Hepatocyte (in vitro differentiated cells): ENCODE results near the gene RFFL.

ENCODE experiments used
- EZH2 ChIP-seq: fragments of 200-600 bp; sonication (generic); IDR thresholded peaks from 2 replicates; pipeline ENCODE4 v1.6.1; 2016; ENCODE audit warnings: antibody characterized with exemption, mild to moderate bottlenecking, borderline replicate concordance
- EZH2phosphoT487 ChIP-seq: fragments of 200-600 bp; sonication (generic); IDR thresholded peaks from one replicate; pipeline ENCODE4 v1.6.1; 2018; ENCODE audit warnings: antibody characterized with exemption, mild to moderate bottlenecking, low read depth, moderate library complexity; ENCODE audit not compliant: unreplicated experiment, severe bottlenecking
- TF ChIP-seq, protein P1 (sequence below): fragments of 200-600 bp; sonication (generic); IDR thresholded peaks from 2 replicates; pipeline ENCODE4 v1.5.1; 2016; ENCODE audit warnings: antibody characterized with exemption, mild to moderate bottlenecking; ENCODE audit not compliant: poor library complexity

DNA sequence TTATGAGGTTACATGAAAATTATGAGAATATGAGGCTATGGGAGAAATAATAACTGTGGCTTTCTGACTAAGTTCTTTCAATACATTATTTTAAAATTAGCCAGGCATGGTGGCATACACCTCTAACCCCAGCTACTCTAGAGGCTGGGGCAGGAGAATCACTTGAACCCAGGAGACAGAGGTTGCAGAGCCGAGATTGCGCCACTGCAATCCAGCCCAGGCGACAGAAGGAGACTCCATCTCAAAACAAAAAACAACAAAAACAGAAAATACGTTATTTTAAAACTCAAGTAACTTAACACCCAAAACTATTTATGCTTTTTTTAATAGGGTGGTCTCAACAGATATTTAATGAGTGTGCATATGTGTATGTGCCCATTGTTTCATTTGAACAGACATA lies 2.4 kb upstream of the RFFL start:
- TF ChIP-seq, protein P1, sequence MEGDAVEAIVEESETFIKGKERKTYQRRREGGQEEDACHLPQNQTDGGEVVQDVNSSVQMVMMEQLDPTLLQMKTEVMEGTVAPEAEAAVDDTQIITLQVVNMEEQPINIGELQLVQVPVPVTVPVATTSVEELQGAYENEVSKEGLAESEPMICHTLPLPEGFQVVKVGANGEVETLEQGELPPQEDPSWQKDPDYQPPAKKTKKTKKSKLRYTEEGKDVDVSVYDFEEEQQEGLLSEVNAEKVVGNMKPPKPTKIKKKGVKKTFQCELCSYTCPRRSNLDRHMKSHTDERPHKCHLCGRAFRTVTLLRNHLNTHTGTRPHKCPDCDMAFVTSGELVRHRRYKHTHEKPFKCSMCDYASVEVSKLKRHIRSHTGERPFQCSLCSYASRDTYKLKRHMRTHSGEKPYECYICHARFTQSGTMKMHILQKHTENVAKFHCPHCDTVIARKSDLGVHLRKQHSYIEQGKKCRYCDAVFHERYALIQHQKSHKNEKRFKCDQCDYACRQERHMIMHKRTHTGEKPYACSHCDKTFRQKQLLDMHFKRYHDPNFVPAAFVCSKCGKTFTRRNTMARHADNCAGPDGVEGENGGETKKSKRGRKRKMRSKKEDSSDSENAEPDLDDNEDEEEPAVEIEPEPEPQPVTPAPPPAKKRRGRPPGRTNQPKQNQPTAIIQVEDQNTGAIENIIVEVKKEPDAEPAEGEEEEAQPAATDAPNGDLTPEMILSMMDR, result no peak
- no peak for TF ChIP-seq EZH2
- no peak for TF ChIP-seq EZH2phosphoT487
